HTERT RPE-1 (cell line): ENCODE results near the gene SPOP.

Source experiments
- in situ Hi-C: fragments of 300-500 bp; cut with MboI; formaldehyde crosslinking; loops from 4 replicates; pipeline ENCODE4 v1.14.3; 2020; ENCODE audit warnings: low sequenced_read_pairs

Gene SPOP

DNA sequence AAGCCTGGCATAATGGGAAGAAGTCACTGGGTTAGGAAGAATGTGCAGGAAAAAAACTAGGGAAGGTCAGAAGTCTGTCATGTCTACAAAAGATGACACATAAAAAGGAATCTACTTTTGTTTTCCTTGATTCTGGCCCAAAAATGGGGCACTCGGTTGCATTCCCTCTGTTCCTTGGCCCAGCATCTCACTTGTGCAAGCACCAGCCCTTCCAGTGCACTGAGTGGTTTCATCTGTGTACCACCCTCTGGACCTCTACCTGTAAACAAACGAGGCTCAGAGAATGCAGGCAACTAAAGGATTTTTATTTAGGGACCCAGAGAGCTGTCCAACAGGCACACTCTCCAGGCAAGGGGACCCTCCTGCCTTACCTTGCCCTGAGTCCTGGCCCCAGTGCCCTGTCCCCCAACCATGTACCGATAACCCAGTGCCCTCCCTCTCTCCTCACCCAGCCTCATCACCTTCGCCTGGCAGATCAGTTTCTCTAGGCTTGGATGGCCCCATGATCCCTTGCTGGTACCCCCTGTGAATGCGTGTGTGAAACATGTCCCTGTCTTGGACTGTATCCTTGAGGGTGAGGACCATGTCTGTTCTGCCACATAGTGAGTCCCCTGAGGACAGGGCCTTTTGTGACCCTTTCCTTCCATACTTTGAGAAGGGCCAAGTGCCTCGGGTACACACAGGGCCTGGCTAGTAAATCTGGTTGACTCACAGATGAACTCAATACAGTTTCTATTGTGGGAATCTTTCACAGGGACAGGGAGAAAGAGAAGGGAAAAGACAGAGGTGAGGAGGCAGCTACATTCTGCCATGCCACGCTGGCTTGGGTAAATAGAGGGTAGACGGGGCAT is 88.9 kb downstream of the SPOP start:
- in situ Hi-C loops: no loop called here

DNA sequence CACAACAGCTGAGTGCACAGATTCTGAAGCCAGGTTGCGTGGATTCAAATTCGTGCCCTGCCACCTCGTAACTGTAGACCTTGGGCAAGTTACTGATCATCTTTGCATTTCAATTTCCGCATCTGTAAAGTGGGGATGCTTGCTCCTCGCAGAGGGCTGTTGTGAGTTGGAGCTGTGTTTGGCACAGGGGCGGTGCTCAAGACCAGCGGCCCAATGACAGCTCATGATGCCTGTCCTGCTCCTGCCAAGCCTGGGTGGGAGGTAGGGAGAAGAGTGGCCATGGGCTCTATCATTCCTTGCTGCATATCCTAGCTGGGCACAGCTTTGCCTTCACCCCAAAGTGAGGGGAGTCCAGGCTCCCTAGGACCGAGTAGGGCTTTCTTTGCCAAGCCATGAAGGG is 89.6 kb downstream of the SPOP start:
- in situ Hi-C loops: no loop called here

GRCh38 chr17:49587366-49588073 is 90.4 kb downstream of the SPOP start:
- in situ Hi-C loops: no loop called here

DNA sequence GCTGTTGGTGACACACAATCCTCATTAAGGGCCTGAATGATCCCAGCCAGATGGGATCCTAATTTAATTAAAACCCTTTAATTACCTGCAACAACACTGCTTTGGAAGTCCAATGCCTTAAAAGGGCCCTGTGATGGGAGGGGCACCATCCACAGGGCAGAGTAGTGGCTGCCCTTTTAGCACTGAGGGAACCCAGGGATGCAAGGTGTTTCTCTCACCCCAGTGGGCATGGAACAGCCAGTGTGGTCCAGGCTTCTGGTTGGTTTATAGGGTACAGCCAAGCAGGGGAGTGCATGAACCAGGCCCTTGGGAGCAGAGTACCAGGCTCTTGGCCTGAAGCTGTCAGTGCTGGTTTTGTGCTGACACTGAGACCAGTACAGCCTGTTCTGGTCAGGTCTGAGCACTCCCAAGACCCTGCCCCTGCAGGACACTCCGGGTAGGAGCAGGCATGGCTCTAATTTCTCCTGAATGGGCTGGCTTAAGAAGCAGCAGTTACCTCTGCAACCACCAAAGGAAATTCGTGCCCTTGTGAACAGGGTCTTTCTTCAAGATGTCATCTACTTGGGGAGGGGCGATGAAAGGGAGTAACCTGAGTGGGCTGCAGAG is 92.4 kb downstream of the SPOP start:
- in situ Hi-C loops: no loop called here

GRCh38 chr17:49583889-49584288 is 94.0 kb downstream of the SPOP start:
- in situ Hi-C loops: no loop called here

DNA sequence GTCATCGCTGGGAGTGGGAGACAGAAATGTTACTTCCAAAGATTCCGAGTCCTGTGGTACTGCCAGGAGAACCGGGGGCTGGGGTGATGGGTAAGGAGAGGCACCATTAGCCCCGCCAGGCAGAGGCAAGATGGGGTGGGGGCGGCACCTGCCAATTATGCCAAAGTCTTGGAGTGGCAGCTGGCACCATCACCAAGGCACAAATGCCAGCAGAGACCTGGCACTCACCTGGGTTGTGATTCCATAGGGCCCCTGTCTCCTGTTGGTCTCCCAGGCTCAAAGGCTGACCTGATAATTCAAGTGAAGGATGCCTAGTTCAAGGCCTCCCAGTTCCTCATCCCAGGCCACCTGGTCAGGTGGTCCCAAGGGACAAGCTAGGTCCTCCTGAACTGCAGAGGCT is 94.7 kb downstream of the SPOP start:
- in situ Hi-C loops: no loop called here

DNA sequence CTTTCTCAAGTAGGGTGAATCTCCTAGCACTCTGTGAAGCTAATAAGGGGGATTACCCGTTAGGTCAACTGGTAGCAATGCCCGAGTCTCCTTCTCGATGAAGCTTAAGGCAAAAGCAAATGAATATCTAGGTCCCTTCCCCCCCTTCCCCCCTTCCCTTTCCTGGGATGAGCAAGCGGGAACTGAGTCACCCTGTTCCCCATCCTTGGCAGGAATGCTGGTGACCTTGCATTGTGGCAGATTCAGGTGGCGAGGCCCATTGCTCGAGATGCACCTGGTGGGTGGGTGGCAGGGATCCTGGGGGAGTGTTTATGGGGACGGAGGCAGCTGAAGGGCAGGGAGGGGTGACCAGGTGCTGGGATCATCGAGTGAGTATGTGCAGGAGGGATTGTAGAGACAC is 95.1 kb downstream of the SPOP start:
- in situ Hi-C loops: no loop called here

GRCh38 chr17:49582055-49582722 is 95.7 kb downstream of the SPOP start:
- in situ Hi-C loops: no loop called here

DNA sequence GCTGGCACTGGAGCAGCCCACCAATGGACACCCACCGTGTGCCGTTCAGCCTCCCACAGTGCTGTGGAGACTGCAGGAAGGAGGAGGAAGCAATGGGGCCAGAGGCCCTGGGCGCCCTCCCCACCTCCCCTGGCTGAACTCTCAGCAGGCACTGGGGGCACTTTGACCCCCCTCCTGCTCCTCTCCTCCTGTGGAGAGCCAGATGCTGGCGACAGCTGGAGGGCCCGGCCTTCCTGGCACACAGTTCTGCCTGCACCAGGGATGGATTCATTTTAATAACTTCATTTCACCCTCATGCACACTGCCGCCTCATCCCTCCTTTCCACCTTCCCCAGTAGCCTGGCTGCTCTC is 96.3 kb downstream of the SPOP start:
- in situ Hi-C loops: no loop called here

DNA sequence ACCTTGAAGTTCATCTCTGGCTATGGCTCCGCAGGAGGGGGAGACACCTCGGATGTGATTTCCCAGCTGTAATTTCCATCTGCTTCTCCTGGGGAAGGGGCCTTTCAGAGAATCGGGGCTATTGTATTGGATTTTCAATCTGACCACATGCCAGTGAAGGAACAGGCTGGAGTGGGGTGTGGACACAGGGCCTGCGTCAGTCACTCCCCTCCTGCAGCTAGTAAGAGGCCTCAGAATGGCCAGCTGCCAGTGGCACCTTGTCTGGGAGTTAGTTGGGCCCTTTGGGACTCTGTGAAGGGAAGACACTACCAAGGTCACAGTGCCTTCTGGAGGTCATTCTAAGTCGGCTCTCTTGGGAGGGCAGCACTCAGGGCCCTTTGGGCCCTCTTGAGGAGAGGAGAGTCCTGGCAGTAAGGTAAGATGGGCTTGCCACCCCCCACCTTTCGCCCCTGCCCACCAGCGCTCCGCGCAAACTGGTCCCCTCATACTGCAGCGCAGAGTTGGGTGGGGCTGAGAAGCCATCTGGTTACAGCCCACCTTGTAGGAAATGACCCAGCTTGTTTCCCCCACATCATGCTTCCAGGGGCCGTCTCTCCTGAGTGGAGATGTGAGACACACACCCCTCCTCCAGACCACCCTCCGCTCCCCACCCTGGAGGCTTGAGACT is 96.8 kb downstream of the SPOP start:
- in situ Hi-C loops: no loop called here

- in situ Hi-C loops: no loop called here
Measured at GRCh38 chr17:49580055-49580721, 97.7 kb downstream of the SPOP start.

- in situ Hi-C loops: no loop called here
Measured at GRCh38 chr17:49579522-49579921, 98.4 kb downstream of the SPOP start.

DNA sequence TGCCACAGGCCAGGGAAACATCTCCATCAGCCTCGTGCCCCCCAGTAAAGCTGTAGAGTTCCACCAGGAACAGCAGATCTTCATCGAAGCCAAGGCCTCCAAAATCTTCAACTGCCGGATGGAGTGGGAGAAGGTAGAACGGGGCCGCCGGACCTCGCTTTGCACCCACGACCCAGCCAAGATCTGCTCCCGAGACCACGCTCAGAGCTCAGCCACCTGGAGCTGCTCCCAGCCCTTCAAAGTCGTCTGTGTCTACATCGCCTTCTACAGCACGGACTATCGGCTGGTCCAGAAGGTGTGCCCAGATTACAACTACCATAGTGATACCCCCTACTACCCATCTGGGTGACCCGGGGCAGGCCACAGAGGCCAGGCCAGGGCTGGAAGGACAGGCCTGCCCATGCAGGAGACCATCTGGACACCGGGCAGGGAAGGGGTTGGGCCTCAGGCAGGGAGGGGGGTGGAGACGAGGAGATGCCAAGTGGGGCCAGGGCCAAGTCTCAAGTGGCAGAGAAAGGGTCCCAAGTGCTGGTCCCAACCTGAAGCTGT is 98.9 kb downstream of the SPOP start:
- in situ Hi-C loops: no loop called here

- in situ Hi-C loops: no loop called here
Measured at GRCh38 chr17:49578414-49578813, 99.5 kb downstream of the SPOP start.

- in situ Hi-C loops: no loop called here
Measured at GRCh38 chr17:49577963-49578362, 99.9 kb downstream of the SPOP start.

DNA sequence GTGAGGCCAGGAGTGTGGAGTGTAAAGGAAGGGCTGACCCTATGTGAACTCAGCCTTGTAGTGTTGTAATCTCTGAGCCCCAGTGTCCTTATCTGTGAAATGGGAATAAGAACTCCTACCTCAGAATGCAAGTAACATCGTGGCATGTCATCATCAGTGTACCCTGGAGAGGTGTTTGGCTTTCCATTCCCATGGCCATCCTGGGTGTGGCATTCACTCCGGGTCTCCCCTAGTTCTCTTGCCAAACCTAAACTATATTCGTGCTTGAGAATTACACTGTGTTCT is 100.3 kb downstream of the SPOP start:
- in situ Hi-C loops: no loop called here

DNA sequence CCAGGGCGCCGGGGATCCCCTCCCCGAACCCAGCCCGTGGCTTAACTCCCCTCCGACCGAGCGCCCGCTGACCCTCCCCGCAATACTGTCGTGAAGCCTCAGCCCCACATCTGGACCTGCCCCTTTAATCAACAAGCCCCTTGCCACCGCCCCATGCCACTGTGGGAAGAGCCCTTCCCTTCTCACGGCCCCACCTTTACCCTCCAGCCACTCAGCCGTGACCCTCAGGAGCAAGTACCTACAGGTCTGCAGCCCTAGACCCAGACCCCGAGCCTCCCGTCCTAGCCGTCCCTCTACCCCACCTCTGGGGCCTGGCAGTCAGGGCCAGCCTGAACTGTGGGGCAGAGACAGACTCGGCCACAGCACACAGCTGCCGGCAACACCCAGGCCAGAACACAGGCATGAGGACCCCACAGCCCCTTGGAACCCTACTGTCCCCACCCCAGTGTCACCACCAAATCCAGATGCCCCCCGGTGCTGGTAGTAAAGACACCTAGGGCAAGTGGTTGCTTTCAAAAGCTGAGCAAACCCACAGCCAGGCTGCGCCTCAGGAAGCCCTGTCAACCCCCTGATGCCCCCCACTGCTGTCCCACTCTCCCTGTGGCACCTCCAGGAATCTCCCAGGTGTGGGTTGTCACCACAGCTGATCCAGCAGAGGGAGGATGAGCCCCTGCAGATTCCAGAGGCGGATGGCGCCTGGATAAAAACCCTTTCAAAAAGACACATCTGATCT is 100.8 kb downstream of the SPOP start:
- in situ Hi-C loops: no loop called here

GRCh38 chr17:49576088-49576916 is 101.6 kb downstream of the SPOP start:
- in situ Hi-C loops: no loop called here

GRCh38 chr17:49575679-49576087 is 102.2 kb downstream of the SPOP start, which contains the start of gene NXPH3:
Gene NXPH3 (plus strand): TSS chr17:49575871. CDS start chr17:49576220, 349 bp downstream.
- in situ Hi-C loops: no loop called here
